Hindlimb muscle (tissue), 1 donor: ENCODE results near the gene PRLR. TPM values are rescaled to one million over a fixed set of nuclear protein-coding genes. Genes with fewer than 3 reads are reported as not detected.
"Not testable (repeated sequence)": the region's sequence is repeated elsewhere in the genome, so short reads cannot be mapped to it uniquely, and the experiment has no call there.

Source experiments
- DNase-seq: peaks from one replicate; pipeline ENCODE4 v3.0.0-alpha.2; 2013
- polyA plus RNA-seq: library from polyadenylated mRNA; unstranded; fragments of 120-200 nt; gene quantifications from one replicate; pipeline ENCODE4 v1.2.1, GENCODE V29; 2013; ENCODE audit not compliant: insufficient read length

PRLR gene
- polyA plus RNA-seq, 1 donor: 0.15 TPM

GRCh38 chr5:35194635-35195471 lies 35.4 kb downstream of the PRLR start:
- no peak for DNase-seq

- DNase-seq: no peak
Measured at GRCh38 chr5:35192506-35192905, 37.8 kb downstream of the PRLR start.

DNA sequence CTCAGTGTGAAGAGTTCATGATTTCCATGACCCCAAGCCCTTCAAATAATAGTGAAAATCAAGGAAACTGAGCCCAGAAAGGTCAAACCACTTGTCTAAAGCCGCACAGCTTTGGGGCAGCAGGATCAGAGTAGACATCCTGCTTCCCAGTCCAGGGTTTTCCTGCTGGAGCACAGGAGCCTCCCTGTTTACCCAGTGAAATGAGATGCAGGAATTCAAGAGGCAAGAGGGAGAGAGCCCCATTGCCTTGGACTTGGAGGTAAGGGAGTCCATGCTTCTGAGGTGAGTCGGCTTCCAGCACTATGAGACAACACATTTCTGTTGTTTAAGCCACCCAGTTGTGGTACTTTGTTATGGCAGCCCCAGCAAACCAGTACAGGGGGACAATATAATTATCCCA lies 40.5 kb downstream of the PRLR start:
- not testable (repeated sequence) for DNase-seq

DNA sequence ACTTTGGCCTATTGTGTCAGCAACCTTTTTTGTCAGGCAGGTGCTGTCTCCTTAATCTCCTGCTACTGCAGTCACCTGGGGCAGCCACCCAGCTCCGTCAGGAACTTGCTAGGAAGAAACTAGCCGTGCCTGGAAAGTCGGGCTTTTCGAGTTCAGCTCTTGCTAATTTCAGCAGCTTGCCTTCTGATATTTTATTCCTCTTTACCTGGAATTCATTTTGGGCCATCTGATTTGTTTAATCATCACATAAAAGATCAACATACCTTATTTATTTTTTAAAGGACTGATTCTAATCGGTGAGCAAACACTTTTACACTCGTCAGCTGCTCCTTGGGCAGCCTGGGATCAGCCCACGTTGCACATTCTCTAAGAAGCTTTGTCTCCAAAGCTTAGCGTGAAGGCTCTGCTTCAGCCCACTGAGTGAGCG lies 42.2 kb downstream of the PRLR start:
- DNase-seq: no peak

GRCh38 chr5:35187621-35188020 lies 42.7 kb downstream of the PRLR start:
- DNase-seq: not testable (repeated sequence)

GRCh38 chr5:35186749-35187148 lies 43.5 kb downstream of the PRLR start:
- no peak for DNase-seq

GRCh38 chr5:35185518-35185917 lies 44.8 kb downstream of the PRLR start:
- DNase-seq: no peak

GRCh38 chr5:35183556-35183955 lies 46.7 kb downstream of the PRLR start:
- no peak for DNase-seq

- DNase-seq: no peak
Measured at GRCh38 chr5:35182910-35183535, 47.3 kb downstream of the PRLR start.

DNA sequence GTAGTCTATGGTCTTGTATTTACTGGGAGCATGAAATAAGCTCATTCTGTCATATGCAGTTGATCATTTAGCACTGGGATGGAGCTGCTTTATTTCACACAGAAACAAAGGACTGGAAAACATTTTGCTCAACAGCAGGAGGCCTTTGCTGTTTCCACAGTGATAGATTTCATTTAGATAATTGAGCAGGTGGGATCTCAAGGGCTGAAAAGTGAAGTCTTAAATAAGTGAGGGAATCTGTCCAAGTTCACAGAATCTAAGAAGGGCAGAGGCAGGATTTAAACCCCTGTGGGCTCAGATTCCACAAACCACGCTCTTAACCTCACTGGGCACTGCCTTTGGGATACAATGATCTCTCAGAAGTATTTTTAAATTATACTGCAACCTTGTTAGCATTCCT lies 47.8 kb downstream of the PRLR start:
- DNase-seq: no peak

- DNase-seq: no peak
Measured at GRCh38 chr5:35180046-35180445, 50.2 kb downstream of the PRLR start.

DNA sequence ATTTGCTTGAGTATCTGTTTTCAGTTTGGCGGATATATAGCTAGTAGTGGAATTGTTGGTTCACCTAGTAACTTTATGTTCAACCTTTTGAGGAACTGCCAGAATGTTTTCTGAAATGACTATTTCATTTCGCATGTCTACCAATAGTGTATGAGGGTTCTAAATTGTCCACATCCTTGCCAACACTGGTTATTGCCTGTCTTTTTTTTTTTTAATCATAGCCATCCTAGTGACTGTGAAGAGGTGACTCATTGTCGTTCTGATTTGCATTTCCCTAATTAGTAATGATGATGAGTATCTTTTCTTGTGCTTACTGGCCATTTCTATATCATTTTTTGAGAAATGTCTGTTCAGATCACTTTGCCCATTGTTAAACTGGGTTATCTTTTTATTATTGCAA lies 52.5 kb downstream of the PRLR start:
- no peak for DNase-seq

DNA sequence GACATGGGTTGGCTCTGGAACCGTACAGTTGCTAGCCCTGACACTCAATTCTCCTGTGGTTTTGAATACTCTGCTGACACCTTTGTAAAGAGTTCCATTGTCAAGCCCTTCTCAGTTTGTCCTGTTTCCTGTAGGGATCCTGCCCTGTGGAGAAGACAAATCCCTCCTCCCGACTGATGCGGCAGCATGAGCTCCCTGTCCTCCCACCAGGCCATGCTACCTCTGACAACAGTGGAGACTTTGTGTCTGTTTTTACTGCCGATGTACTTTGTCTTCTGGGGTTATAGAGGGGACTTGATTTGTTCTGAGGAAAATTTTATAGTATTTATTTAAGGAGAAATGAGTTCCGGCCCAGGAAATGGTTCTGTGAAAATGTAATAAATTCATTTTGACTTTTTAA lies 57.8 kb downstream of the PRLR start:
- DNase-seq: no peak

DNA sequence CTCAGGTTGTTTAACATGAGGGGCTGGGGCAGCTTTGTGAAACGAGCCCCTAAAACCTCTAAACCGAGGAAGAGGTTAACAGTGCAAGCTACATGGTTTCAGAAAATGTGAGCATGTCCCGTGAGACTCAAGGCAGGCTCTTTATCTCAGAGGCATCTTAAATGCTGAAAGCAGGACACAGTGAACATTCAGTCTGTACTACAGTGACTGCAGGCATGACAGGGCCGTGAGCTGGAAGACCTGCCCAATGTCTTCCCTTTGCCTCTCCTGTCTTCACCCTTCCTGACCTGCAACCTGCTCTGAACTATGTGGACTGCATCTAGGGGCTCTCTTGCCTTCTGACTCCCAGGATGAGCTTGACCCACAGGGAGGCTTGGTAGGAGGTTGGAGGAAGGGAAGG lies 58.3 kb downstream of the PRLR start:
- no peak for DNase-seq

GRCh38 chr5:35171078-35171477 lies 59.2 kb downstream of the PRLR start:
- no peak for DNase-seq

DNA sequence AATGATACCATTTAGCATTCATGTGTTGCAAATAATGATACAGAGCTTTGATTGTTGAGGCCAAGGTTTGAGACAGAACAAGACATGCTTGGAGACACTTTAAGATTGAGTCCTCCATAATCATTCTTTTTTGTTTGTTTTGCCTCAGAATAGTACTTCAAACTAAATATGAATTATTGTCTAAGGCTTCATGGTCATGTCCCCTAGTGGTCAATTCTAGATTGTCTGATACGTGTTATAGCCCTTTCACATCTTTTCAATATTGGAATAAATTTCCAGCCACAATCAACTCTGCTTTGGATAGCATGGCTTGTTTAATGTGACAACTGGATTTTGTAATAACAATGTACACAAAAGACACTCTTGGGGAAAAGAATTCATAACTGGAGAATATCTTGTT lies 64.2 kb downstream of the PRLR start:
- no peak for DNase-seq

GRCh38 chr5:35164860-35165542 lies 65.3 kb downstream of the PRLR start:
- DNase-seq: no peak

DNA sequence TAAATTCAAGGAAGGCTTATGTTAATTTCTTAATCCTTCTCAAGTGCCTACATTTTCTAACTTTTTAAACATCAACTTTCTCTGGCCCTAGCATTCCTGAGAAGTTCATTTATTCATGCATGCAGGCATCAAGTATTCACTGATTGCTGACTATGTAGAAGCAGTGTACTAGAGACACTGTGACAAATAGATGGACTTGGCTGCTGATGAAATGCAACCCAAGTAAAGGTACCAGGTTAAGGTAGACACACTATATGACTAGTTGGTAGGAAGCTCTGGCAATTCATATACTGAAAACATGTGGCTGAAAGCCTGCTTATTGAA lies 66.6 kb downstream of the PRLR start:
- DNase-seq: no peak

- DNase-seq: no peak
Measured at GRCh38 chr5:35162848-35163709, 67.2 kb downstream of the PRLR start.

DNA sequence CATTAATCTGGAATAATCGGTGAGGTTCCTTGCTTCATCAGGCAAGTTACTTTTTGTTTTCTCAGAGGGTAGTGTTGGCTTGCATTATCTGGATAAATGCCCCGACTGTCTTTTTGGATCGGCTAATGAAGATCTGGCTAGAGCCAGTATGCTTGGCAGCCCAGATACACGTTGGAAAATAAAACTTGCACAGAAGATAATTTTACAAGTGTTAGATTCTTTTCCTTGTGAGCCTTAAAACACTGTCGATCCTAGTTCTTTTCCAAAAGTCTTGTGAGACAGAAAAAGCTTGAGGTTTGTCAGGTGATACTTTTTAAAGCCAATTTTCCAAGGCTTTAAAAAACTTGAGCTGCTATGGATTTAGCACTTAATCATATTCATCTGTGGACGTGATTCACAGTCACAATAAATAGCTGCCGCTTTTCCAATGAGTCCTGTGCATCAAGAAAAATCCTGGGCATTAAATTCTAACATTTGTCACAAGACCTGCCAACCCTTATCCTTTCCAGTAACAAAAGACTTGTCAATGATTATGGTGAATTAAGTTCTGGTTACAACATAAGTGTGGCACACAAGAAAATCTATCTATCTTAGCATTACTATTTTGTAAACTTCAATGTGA lies 68.5 kb downstream of the PRLR start:
- peak; percentile 56 for DNase-seq

GRCh38 chr5:35160486-35161116 lies 69.7 kb downstream of the PRLR start:
- no peak for DNase-seq

GRCh38 chr5:35159370-35159742 lies 70.9 kb downstream of the PRLR start:
- DNase-seq: no peak
